MM.1S (cell line): ENCODE data around the gene DNAJB14.

ENCODE experiments used
- DNase-seq: peaks from one replicate; pipeline ENCODE4 v3.0.0-alpha.2; 2015
- H2AFZ ChIP-seq: fragments of 300-600 bp; sonication (generic); 2 replicates; pipeline ENCODE4 v1.6.0; 2016; ENCODE audit warnings: antibody characterized with exemption, low read length
- H3F3A ChIP-seq: fragments of 300-600 bp; sonication (generic); 2 replicates; pipeline ENCODE4 v1.6.1; 2016; ENCODE audit warnings: mild to moderate bottlenecking, antibody characterized with exemption, low read length, moderate library complexity, mixed read lengths; ENCODE audit not compliant: insufficient read depth
- H3K27ac ChIP-seq: fragments of 300-600 bp; sonication (generic); 2 replicates; pipeline ENCODE4 v1.5.1; 2016; ENCODE audit warnings: mild to moderate bottlenecking, low read length
- H3K27me3 ChIP-seq: fragments of 300-600 bp; sonication (generic); replicated peaks from 2 replicates; pipeline ENCODE4 v1.6.0; 2016; ENCODE audit warnings: low read length; ENCODE audit not compliant: insufficient read depth
- H3K36me3 ChIP-seq: fragments of 300-600 bp; sonication (generic); replicated peaks from 2 replicates; pipeline ENCODE4 v1.6.1; 2016; ENCODE audit warnings: mild to moderate bottlenecking, low read length, mixed read lengths; ENCODE audit not compliant: insufficient read depth
- H3K4me1 ChIP-seq: fragments of 300-600 bp; sonication (generic); 2 replicates; pipeline ENCODE4 v1.6.1; 2016; ENCODE audit warnings: low read length, mixed read lengths
- H3K4me2 ChIP-seq: fragments of 300-600 bp; sonication (generic); 2 replicates; pipeline ENCODE4 v1.6.0; 2016; ENCODE audit warnings: low read depth, low read length
- H3K4me3 ChIP-seq: fragments of 300-600 bp; sonication (generic); 2 replicates; pipeline ENCODE4 v1.5.1; 2016; ENCODE audit warnings: low read length, mixed read lengths
- H3K79me2 ChIP-seq: fragments of 300-600 bp; sonication (generic); 2 replicates; pipeline ENCODE4 v1.6.1; 2016; ENCODE audit warnings: mixed run types, low read length, mixed read lengths
- H3K9ac ChIP-seq: fragments of 300-600 bp; sonication (generic); 2 replicates; pipeline ENCODE4 v1.6.1; 2016; ENCODE audit warnings: low read length, mixed read lengths
- H3K9me2 ChIP-seq: fragments of 300-600 bp; sonication (generic); replicated peaks from 2 replicates; pipeline ENCODE4 v1.6.1; 2016; ENCODE audit warnings: mild to moderate bottlenecking, low read length, mixed read lengths; ENCODE audit not compliant: insufficient read depth
- H3K9me3 ChIP-seq: fragments of 300-600 bp; sonication (generic); replicated peaks from 2 replicates; pipeline ENCODE4 v1.6.1; 2016; ENCODE audit warnings: mild to moderate bottlenecking, low read length, mixed read lengths; ENCODE audit not compliant: insufficient read depth
- H4K20me1 ChIP-seq: fragments of 300-600 bp; sonication (generic); 2 replicates; pipeline ENCODE4 v1.6.1; 2016; ENCODE audit warnings: mild to moderate bottlenecking, low read length, moderate library complexity, mixed read lengths; ENCODE audit not compliant: insufficient read depth
- EZH2 ChIP-seq: fragments of 300-600 bp; sonication (generic); optimal IDR thresholded peaks from 2 replicates; pipeline ENCODE3; 2017; ENCODE audit warnings: low read depth, mild to moderate bottlenecking, antibody characterized with exemption, low read length, mixed read lengths
- EZH2phosphoT487 ChIP-seq: fragments of 300-600 bp; sonication (generic); IDR thresholded peaks from 2 replicates; pipeline ENCODE4 v1.6.1; 2018; ENCODE audit warnings: antibody characterized with exemption, low read length
- TF ChIP-seq, protein P1 (sequence below): fragments of 300-600 bp; sonication (generic); IDR thresholded peaks from 2 replicates; pipeline ENCODE4 v1.5.1; 2016; ENCODE audit warnings: antibody characterized with exemption, low read length, mixed read lengths

DNAJB14 gene

DNA sequence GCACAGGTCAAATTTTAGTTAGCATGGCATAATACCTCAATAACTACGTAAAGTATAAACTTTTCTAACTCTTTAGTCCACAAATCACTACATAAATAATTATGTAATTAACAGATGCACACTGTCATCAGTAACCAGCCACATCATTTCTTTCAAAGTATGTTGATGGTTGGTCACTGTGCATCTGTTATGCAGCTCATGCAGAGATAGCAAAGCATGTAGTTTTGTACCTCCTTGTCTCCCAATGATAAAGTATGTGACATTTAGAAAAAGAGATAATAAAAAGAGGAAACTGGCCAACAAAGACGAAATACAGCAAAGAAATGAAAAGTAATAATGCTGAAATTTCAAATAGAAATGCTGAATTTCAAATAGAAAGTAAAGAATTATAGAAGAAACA, 55.1 kb downstream of the DNAJB14 start:
- TF ChIP-seq EZH2 (no peak), EZH2phosphoT487 (no peak)
- TF ChIP-seq, protein P1, sequence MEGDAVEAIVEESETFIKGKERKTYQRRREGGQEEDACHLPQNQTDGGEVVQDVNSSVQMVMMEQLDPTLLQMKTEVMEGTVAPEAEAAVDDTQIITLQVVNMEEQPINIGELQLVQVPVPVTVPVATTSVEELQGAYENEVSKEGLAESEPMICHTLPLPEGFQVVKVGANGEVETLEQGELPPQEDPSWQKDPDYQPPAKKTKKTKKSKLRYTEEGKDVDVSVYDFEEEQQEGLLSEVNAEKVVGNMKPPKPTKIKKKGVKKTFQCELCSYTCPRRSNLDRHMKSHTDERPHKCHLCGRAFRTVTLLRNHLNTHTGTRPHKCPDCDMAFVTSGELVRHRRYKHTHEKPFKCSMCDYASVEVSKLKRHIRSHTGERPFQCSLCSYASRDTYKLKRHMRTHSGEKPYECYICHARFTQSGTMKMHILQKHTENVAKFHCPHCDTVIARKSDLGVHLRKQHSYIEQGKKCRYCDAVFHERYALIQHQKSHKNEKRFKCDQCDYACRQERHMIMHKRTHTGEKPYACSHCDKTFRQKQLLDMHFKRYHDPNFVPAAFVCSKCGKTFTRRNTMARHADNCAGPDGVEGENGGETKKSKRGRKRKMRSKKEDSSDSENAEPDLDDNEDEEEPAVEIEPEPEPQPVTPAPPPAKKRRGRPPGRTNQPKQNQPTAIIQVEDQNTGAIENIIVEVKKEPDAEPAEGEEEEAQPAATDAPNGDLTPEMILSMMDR: no peak
- no peaks in the 10 kb centered on the region for H3K9me3 ChIP-seq
- no peak for DNase-seq
- peaks cover 7% of the 10 kb centered on the region for H3K4me1 ChIP-seq
- H4K20me1 ChIP-seq: no peaks in the 10 kb centered on the region
- H3K9ac ChIP-seq: no peak overlapping the region
- H2AFZ ChIP-seq: no peak overlapping the region
- H3K79me2 ChIP-seq: peaks cover 63% of the 10 kb centered on the region
- no peak overlapping the region for H3K4me3 ChIP-seq
- no peak overlapping the region for H3K27ac ChIP-seq
- no peaks in the 10 kb centered on the region for H3K9me2 ChIP-seq
- no peaks in the 10 kb centered on the region for H3K27me3 ChIP-seq
- H3K36me3 ChIP-seq: 0 out of 2 replicates have a peak, but pooled peaks cover 4% of the 10 kb centered on the region
- H3K4me2 ChIP-seq: no peak overlapping the region
- peaks cover 6% of the 10 kb centered on the region; the same call in 1 of the 2 replicates for H3F3A ChIP-seq

DNA sequence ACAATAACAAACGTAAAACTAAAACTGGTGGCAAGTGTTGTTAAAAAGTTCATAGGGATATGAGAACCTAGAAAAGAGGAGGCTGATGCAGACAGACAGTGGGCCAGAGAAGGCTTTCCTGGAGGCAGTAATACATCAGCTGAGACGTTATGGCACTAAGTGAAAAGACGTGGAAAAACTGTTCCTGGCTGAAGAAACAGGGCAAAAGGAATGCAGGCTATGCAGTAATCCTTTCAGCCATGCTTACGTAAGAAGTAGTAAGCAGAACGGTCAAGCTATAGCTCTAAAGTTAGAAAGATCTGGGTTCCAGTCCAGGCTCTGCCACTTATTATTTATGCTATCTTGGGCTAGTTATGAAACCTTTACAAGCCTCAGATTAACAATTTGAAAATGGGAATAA, 58.6 kb downstream of the DNAJB14 start:
- peaks cover 65% of the 10 kb centered on the region for H3K79me2 ChIP-seq
- H3K9me2 ChIP-seq: no peaks in the 10 kb centered on the region
- H3K4me2 ChIP-seq: no peak overlapping the region
- no peak overlapping the region for H3K9ac ChIP-seq
- no peaks in the 10 kb centered on the region for H3K27me3 ChIP-seq
- no peak overlapping the region for H2AFZ ChIP-seq
- peaks cover under 1% of the 10 kb centered on the region; the same call in 1 of the 2 replicates for H3K4me1 ChIP-seq
- H3K9me3 ChIP-seq: no peaks in the 10 kb centered on the region
- no peaks in the 10 kb centered on the region for H3F3A ChIP-seq
- H3K36me3 ChIP-seq: 0 out of 2 replicates have a peak, but pooled peaks cover 4% of the 10 kb centered on the region
- H4K20me1 ChIP-seq: no peaks in the 10 kb centered on the region
- H3K4me3 ChIP-seq: no peak overlapping the region
- no peak overlapping the region for H3K27ac ChIP-seq
- DNase-seq: no peak
- TF ChIP-seq, protein P1: no peak
- TF ChIP-seq EZH2 (no peak), EZH2phosphoT487 (no peak)

DNA sequence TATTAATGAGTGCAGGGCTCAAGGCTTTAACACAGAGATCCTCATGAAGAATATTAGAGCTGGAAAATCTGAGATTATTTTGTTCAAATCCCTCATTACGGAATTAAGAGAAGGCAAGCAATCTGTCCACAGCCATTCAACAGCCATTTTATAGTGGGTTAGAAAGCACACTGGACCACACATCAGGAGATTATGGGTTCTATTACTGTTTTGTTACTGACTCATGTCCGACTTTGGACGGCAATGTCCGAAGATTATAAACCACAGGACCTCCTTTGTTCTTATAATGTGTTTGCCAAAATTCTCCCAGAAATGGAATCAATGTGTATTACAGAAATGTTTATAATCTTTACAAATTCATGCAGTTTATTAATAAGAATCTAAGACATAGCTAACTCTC, 60.3 kb downstream of the DNAJB14 start:
- Histone ChIP-seq H2AFZ (no peak overlapping the region), H3K9me2 (no peaks in the 10 kb centered on the region), H3K9ac (no peak overlapping the region), H3K27me3 (no peaks in the 10 kb centered on the region), H3F3A (peaks cover 7% of the 10 kb centered on the region), H3K4me2 (no peak overlapping the region), H4K20me1 (no peaks in the 10 kb centered on the region), H3K4me1 (peaks cover 13% of the 10 kb centered on the region), H3K9me3 (no peaks in the 10 kb centered on the region), H3K27ac (no peak overlapping the region), H3K4me3 (no peak overlapping the region), H3K79me2 (peaks cover 48% of the 10 kb centered on the region), H3K36me3 (0 out of 2 replicates have a peak, but pooled peaks cover 4% of the 10 kb centered on the region)
- DNase-seq: no peak
- TF ChIP-seq EZH2 (no peak), EZH2phosphoT487 (no peak)
- TF ChIP-seq, protein P1: no peak
